Measurements from ENCODE around the gene CTPS1. TPM values are rescaled to one million over a fixed set of nuclear protein-coding genes. Genes with fewer than 3 reads are reported as not detected.

CTPS1 gene
- total RNA-seq, 1 donor from 2014 or later, result 73.8 TPM

- Histone ChIP-seq H3K27ac (no peak overlapping the region), H3K4me1 (no peaks in the 10 kb centered on the region), H2AFZ (replicated peaks) (no peak overlapping the region), H4K20me1 (ENCODE audit: low read depth) (no peaks in the 10 kb centered on the region), H3K4me3 (no peak overlapping the region), H3K27me3 (no peaks in the 10 kb centered on the region), H3F3A (ENCODE audit: low read depth) (no peaks in the 10 kb centered on the region), H3K79me2 (ENCODE audit: low read depth) (no peaks in the 10 kb centered on the region), H3K36me3 (no peaks in the 10 kb centered on the region), H3K9me3 (ENCODE audit: low read depth) (no peaks in the 10 kb centered on the region), H3K9ac (no peak overlapping the region), H3K4me2 (no peak overlapping the region)
- H3K36me3 Mint-ChIP-seq, result peaks cover 38% of the 10 kb centered on the region
- no peaks in the 10 kb centered on the region for H3K27me3 Mint-ChIP-seq (ENCODE audit: insufficient read depth, low read depth)
- no peak overlapping the region for H3K27ac Mint-ChIP-seq
- H3K4me1 Mint-ChIP-seq, result no peaks in the 10 kb centered on the region
- no peak for DNase-seq (ENCODE audit: low spot score)
- TF ChIP-seq CTCF (IDR thresholded peaks at IDR 0.05) (no peak), EZH2phosphoT487 (IDR thresholded peaks at IDR 0.05) (no peak), EZH2 (IDR thresholded peaks at IDR 0.05) (no peak)
- no peaks in the 10 kb centered on the region for H3K9me3 Mint-ChIP-seq
- no peak overlapping the region for H3K4me3 Mint-ChIP-seq
Observed at GRCh38 chr1:41030872-41031616, 51.5 kb downstream of the CTPS1 start.

GRCh38 chr1:41032147-41032546 lies 52.7 kb downstream of the CTPS1 start:
- Mint-ChIP-seq H3K4me3 (no peak overlapping the region), H3K36me3 (peaks cover 34% of the 10 kb centered on the region), H3K9me3 (no peaks in the 10 kb centered on the region), H3K27me3 (ENCODE audit: insufficient read depth, low read depth) (no peaks in the 10 kb centered on the region), H3K4me1 (no peaks in the 10 kb centered on the region), H3K27ac (no peak overlapping the region)
- H3F3A ChIP-seq (ENCODE audit: low read depth), result no peaks in the 10 kb centered on the region
- no peaks in the 10 kb centered on the region for H3K4me1 ChIP-seq
- no peaks in the 10 kb centered on the region for H3K36me3 ChIP-seq
- H2AFZ ChIP-seq (replicated peaks), result no peak overlapping the region
- H4K20me1 ChIP-seq (ENCODE audit: low read depth), result no peaks in the 10 kb centered on the region
- no peaks in the 10 kb centered on the region for H3K27me3 ChIP-seq
- H3K4me3 ChIP-seq, result no peak overlapping the region
- no peaks in the 10 kb centered on the region for H3K79me2 ChIP-seq (ENCODE audit: low read depth)
- DNase-seq (ENCODE audit: low spot score), result no peak
- H3K27ac ChIP-seq, result no peak overlapping the region
- no peaks in the 10 kb centered on the region for H3K9me3 ChIP-seq (ENCODE audit: low read depth)
- no peak overlapping the region for H3K4me2 ChIP-seq
- no peak for TF ChIP-seq EZH2 (IDR thresholded peaks at IDR 0.05)
- no peak for TF ChIP-seq CTCF (IDR thresholded peaks at IDR 0.05)
- TF ChIP-seq EZH2phosphoT487 (IDR thresholded peaks at IDR 0.05), result no peak
- no peak overlapping the region for H3K9ac ChIP-seq

- Histone ChIP-seq H3K27me3 (no peaks in the 10 kb centered on the region), H3F3A (ENCODE audit: low read depth) (no peaks in the 10 kb centered on the region), H3K79me2 (ENCODE audit: low read depth) (no peaks in the 10 kb centered on the region), H3K27ac (no peak overlapping the region), H3K4me1 (no peaks in the 10 kb centered on the region), H3K36me3 (no peaks in the 10 kb centered on the region), H2AFZ (replicated peaks) (no peak overlapping the region), H3K9me3 (ENCODE audit: low read depth) (no peaks in the 10 kb centered on the region), H3K4me3 (no peak overlapping the region), H4K20me1 (ENCODE audit: low read depth) (no peaks in the 10 kb centered on the region), H3K9ac (no peak overlapping the region), H3K4me2 (no peak overlapping the region)
- DNase-seq (ENCODE audit: low spot score), result no peak
- TF ChIP-seq EZH2phosphoT487 (IDR thresholded peaks at IDR 0.05) (no peak), CTCF (IDR thresholded peaks at IDR 0.05) (no peak), EZH2 (IDR thresholded peaks at IDR 0.05) (no peak)
- Mint-ChIP-seq H3K27me3 (ENCODE audit: insufficient read depth, low read depth) (no peaks in the 10 kb centered on the region), H3K4me1 (no peaks in the 10 kb centered on the region), H3K36me3 (peaks cover 33% of the 10 kb centered on the region), H3K27ac (no peak overlapping the region), H3K9me3 (no peaks in the 10 kb centered on the region), H3K4me3 (no peak overlapping the region)
Observed at GRCh38 chr1:41033272-41033671, 53.8 kb downstream of the CTPS1 start.

Measured in neural progenitor cell (in vitro differentiated cells).